GM12874 (cell line): ENCODE data around the gene ZNF581.

Experiments used
- TF ChIP-seq, protein P1 (sequence below): IDR thresholded peaks from 2 replicates; pipeline ENCODE4 v1.5.1; 2011; ENCODE audit warnings: low read depth, mild to moderate bottlenecking, control low read depth, low read length, moderate library complexity; ENCODE audit not compliant: insufficient read depth

Gene ZNF581

DNA sequence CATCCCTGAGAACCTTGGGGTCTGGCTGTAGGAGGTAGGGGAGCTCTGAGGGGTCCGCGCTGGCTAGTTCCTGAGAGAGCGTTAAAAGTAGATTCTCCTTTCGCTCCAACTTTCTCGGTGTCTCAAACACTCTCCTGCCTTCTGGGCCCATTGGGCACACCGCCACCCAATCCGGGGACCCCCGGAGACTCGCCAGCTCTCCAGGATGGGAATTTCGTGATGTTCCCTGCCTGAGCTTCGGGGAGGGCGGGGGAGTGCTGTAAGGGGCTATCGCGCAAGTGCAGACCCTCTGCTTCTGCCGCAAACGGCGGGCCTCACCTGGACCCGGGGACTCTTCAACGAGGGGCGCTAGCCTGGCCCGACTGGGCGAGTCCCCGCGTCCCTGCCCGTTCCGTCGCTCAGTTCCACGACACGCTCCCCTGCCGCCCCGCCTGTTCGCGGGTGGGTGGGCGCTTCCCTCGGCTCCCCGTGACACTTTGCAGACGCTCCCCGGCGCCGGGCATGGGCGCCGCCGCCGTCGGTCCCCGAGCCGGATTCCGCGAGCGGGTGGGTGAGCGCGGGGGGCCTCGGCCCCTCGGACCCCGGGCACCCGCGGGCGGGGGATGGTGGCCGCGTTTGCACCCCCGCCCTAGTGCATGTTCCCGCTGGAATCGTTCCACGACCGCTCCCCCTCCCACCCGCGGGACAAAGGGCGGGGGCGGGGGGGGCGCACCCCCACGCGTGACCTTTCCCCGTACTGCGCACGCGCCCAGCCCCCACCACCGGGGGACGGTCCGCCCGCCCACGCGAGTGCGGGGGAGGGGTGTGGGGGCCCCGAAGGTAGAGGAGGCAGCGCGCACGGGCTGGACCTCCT, 4.5 kb downstream of the ZNF581 start, which contains the start of gene CCDC106:
Gene CCDC106, plus strand, starts transcription at position 481 of the 853 bp plus-strand sequence. CDS start 835 bp downstream, outside the sequence.
- TF ChIP-seq, protein P1, sequence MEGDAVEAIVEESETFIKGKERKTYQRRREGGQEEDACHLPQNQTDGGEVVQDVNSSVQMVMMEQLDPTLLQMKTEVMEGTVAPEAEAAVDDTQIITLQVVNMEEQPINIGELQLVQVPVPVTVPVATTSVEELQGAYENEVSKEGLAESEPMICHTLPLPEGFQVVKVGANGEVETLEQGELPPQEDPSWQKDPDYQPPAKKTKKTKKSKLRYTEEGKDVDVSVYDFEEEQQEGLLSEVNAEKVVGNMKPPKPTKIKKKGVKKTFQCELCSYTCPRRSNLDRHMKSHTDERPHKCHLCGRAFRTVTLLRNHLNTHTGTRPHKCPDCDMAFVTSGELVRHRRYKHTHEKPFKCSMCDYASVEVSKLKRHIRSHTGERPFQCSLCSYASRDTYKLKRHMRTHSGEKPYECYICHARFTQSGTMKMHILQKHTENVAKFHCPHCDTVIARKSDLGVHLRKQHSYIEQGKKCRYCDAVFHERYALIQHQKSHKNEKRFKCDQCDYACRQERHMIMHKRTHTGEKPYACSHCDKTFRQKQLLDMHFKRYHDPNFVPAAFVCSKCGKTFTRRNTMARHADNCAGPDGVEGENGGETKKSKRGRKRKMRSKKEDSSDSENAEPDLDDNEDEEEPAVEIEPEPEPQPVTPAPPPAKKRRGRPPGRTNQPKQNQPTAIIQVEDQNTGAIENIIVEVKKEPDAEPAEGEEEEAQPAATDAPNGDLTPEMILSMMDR, result no peak

DNA sequence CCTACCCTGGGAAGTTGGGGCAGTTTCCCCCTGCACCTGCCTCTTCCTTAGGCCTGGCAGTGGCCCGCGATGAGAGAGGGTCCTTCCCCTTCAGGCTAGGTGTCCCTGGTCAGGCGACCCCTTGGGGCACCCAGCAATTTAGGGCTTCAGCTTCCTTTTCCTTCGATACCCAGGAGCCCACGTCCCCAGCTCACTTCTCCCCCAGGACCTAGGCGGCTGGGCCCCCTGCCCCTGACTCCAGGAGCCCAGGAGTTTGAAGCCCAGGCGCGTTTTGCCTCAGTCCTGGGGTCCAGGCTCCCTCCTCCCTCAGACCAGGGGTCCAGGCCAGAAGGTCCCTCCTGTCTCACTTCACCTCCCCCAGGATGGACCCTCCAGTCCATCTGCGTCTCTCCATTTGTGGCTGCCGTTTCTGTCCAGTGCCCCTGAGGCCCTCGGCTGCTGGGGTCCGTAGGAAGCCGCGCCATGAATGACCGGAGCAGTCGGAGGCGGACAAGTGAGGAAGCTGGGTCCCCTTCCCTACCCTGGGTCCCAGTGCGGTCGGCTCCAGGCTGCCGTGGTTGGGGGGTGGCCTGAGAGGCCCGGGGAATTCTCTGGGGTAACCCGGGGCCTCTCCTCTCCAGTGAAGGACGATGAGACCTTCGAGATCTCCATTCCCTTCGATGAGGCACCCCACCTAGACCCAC, 5.3 kb downstream of the ZNF581 start:
- TF ChIP-seq, protein P1, result no peak

- TF ChIP-seq, protein P1, result no peak
These were observed 6.0 kb downstream of the ZNF581 start for GRCh38 chr19:55649268-55650125.

DNA sequence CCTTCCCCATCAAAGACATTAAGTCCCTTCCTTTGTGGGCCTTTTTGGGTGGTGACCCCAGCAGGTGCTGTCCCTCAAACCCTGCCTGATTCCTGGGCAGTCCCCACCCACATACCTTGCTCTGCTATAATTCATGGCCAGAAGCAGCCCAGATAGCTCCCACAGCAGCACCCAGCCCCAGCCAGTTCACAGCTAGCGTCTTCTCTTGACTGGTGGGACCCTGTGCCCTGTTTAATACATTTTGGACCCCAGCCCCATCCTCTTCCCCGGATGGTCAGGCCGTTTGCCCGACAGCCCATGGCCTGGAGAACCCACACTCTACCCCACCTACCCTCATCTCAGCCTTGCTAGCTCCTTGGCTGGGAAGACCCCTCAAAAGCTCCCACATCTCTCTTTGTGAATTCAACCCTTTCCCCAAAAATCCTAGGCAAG, 6.7 kb downstream of the ZNF581 start:
- TF ChIP-seq, protein P1, result no peak

DNA sequence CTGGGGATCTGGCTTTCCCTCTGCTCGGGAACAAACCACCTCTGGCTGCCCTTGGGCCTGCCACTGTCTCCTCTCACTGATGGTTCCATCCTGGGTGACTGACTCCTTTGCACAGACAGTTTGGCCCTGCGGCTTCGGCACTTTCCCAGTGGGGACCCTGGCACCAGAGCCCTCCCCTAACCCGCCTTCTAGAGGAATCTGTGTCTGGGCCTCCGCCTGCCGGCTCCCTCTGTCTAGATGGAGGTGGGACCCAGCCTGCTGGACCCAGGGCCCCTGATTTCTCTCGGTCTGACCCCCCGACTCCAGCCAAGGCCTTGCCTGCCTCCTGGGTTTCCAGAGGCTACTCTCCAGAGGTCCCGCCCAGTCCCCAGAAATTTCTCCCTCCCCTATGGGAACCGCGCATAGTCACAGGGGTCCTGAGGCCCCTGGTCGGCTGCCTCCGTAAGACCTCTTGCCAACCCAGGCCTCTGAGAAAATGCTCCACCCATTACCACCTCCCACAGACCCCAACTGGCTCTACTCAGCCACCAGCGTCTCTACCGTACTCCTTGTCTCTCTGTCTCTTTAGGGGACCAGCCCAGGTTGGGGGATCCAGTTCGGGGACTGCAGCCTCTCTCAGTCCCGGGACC, 7.3 kb downstream of the ZNF581 start:
- TF ChIP-seq, protein P1, result no peak

- TF ChIP-seq, protein P1, result no peak
These were observed 7.8 kb downstream of the ZNF581 start for GRCh38 chr19:55651236-55651635.
